ENCODE data around the gene HDGFL2.

Gene HDGFL2

GRCh38 chr19:4449639-4450028 is 22.5 kb upstream of the HDGFL2 start:
- H2AFZ ChIP-seq (ENCODE audit: low read depth, low read length): no peak overlapping the region

GRCh38 chr19:4452230-4452990 is 19.7 kb upstream of the HDGFL2 start:
- Histone ChIP-seq H3K4me1 (ENCODE audit: insufficient read depth, low read length) (peaks cover 18% of the 10 kb centered on the region), H3K36me3 (ENCODE audit: insufficient read depth, low read length) (peaks cover 63% of the 10 kb centered on the region)

More at GRCh38 chr19:4449639-4450028, 22.5 kb upstream of the HDGFL2 start:
- no peaks in the 10 kb centered on the region for H3K9me3 ChIP-seq (ENCODE audit: insufficient read depth, low read length, severe bottlenecking)
- H3K4me1 ChIP-seq (ENCODE audit: insufficient read depth, low read length): no peaks in the 10 kb centered on the region
- peaks cover 91% of the 10 kb centered on the region for H3K36me3 ChIP-seq (ENCODE audit: insufficient read depth, low read length)
- no peak overlapping the region for H3K4me3 ChIP-seq (ENCODE audit: low read depth in 1 of 2, low read length in 2 of 2)
- TF ChIP-seq EZH2 (IDR thresholded peaks at IDR 0.05; ENCODE audit: borderline replicate concordance, low read depth, low read length, severe bottlenecking) (no peak), CTCF (IDR thresholded peaks at IDR 0.05; ENCODE audit: borderline replicate concordance, extremely low read depth, low read length, poor library complexity, severe bottlenecking) (no peak)
- H3K4me2 ChIP-seq (ENCODE audit: insufficient read depth, low read length): no peak overlapping the region
- DNase-seq (no peak), ATAC-seq (ENCODE audit: insufficient read depth, low read depth) (no peak)
- H3K79me2 ChIP-seq (ENCODE audit: insufficient read depth, low read length): peaks cover 5% of the 10 kb centered on the region; the same call in 1 of the 2 replicates
- peaks cover 67% of the 10 kb centered on the region for H4K20me1 ChIP-seq (ENCODE audit: insufficient read depth, low read length)
- H3K9ac ChIP-seq (ENCODE audit: low read depth, low read length): no peak overlapping the region
- no peaks in the 10 kb centered on the region for H3K27me3 ChIP-seq (ENCODE audit: insufficient read depth, low read length, poor library complexity)
- H3K27ac ChIP-seq (ENCODE audit: low read length): no peak overlapping the region

GRCh38 chr19:4453232-4454179 is 18.6 kb upstream of the HDGFL2 start:
- H3K9ac ChIP-seq (ENCODE audit: low read depth, low read length): no peak overlapping the region
- H3K9me3 ChIP-seq (ENCODE audit: insufficient read depth, low read length, severe bottlenecking): no peaks in the 10 kb centered on the region
- H3K4me2 ChIP-seq (ENCODE audit: insufficient read depth, low read length): no peak overlapping the region
- H2AFZ ChIP-seq (ENCODE audit: low read depth, low read length): no peak overlapping the region
- H3K27ac ChIP-seq (ENCODE audit: low read length): no peak overlapping the region
- TF ChIP-seq CTCF (IDR thresholded peaks at IDR 0.05; ENCODE audit: borderline replicate concordance, extremely low read depth, low read length, poor library complexity, severe bottlenecking): no peak
- TF ChIP-seq EZH2 (IDR thresholded peaks at IDR 0.05; ENCODE audit: borderline replicate concordance, low read depth, low read length, severe bottlenecking): no peak
- ATAC-seq (ENCODE audit: insufficient read depth, low read depth) (no peak), DNase-seq (no peak)
- H4K20me1 ChIP-seq (ENCODE audit: insufficient read depth, low read length): peaks cover 56% of the 10 kb centered on the region
- peaks cover 29% of the 10 kb centered on the region for H3K79me2 ChIP-seq (ENCODE audit: insufficient read depth, low read length)
- no peak overlapping the region for H3K4me3 ChIP-seq (ENCODE audit: low read depth in 1 of 2, low read length in 2 of 2)
- no peaks in the 10 kb centered on the region for H3K27me3 ChIP-seq (ENCODE audit: insufficient read depth, low read length, poor library complexity)
- peaks cover 26% of the 10 kb centered on the region for H3K4me1 ChIP-seq (ENCODE audit: insufficient read depth, low read length)
- peaks cover 52% of the 10 kb centered on the region for H3K36me3 ChIP-seq (ENCODE audit: insufficient read depth, low read length)

More at GRCh38 chr19:4452230-4452990, 19.7 kb upstream of the HDGFL2 start:
- peaks cover 67% of the 10 kb centered on the region for H4K20me1 ChIP-seq (ENCODE audit: insufficient read depth, low read length)
- no peak overlapping the region for H3K9ac ChIP-seq (ENCODE audit: low read depth, low read length)
- H3K4me3 ChIP-seq (ENCODE audit: low read depth in 1 of 2, low read length in 2 of 2): no peak overlapping the region
- no peak overlapping the region for H3K4me2 ChIP-seq (ENCODE audit: insufficient read depth, low read length)
- H3K79me2 ChIP-seq (ENCODE audit: insufficient read depth, low read length): peaks cover 29% of the 10 kb centered on the region
- TF ChIP-seq EZH2 (IDR thresholded peaks at IDR 0.05; ENCODE audit: borderline replicate concordance, low read depth, low read length, severe bottlenecking): no peak
- TF ChIP-seq CTCF (IDR thresholded peaks at IDR 0.05; ENCODE audit: borderline replicate concordance, extremely low read depth, low read length, poor library complexity, severe bottlenecking): no peak
- H3K27ac ChIP-seq (ENCODE audit: low read length): no peak overlapping the region
- H3K9me3 ChIP-seq (ENCODE audit: insufficient read depth, low read length, severe bottlenecking): no peaks in the 10 kb centered on the region
- no peak overlapping the region for H2AFZ ChIP-seq (ENCODE audit: low read depth, low read length)
- H3K27me3 ChIP-seq (ENCODE audit: insufficient read depth, low read length, poor library complexity): no peaks in the 10 kb centered on the region
- DNase-seq (no peak), ATAC-seq (ENCODE audit: insufficient read depth, low read depth) (no peak)
